Measurements from ENCODE around the gene RPL5. TPM values are rescaled to one million over a fixed set of nuclear protein-coding genes. Genes with fewer than 3 reads are reported as not detected.

RPL5 gene
- total RNA-seq, 1 donor: 920 TPM

- DNase-seq (ENCODE audit: low read depth): no peak
- no peak for TF ChIP-seq CTCF (IDR thresholded peaks at IDR 0.05; ENCODE audit: insufficient read depth, low read depth, low read length)
- H3K4me3 ChIP-seq (ENCODE audit: low read depth, low read length): no peak overlapping the region
Measured at GRCh38 chr1:92803140-92803887, 28.5 kb upstream of the RPL5 start.

GRCh38 chr1:92804721-92805201 lies 27.1 kb upstream of the RPL5 start:
- H3K4me3 ChIP-seq (ENCODE audit: low read depth, low read length): no peak overlapping the region
- peak; percentile 98 for DNase-seq (ENCODE audit: low read depth)
- TF ChIP-seq CTCF (IDR thresholded peaks at IDR 0.05; ENCODE audit: insufficient read depth, low read depth, low read length): no peak

- no peak for TF ChIP-seq CTCF (IDR thresholded peaks at IDR 0.05; ENCODE audit: insufficient read depth, low read depth, low read length)
- no peak for DNase-seq (ENCODE audit: low read depth)
- no peak overlapping the region for H3K4me3 ChIP-seq (ENCODE audit: low read depth, low read length)
Measured at GRCh38 chr1:92805216-92805615, 26.6 kb upstream of the RPL5 start.

GRCh38 chr1:92808381-92808780 lies 23.5 kb upstream of the RPL5 start:
- no peak for TF ChIP-seq CTCF (IDR thresholded peaks at IDR 0.05; ENCODE audit: insufficient read depth, low read depth, low read length)
- H3K4me3 ChIP-seq (ENCODE audit: low read depth, low read length): no peak overlapping the region
- DNase-seq (ENCODE audit: low read depth): no peak

- H3K4me3 ChIP-seq (ENCODE audit: low read depth, low read length): no peak overlapping the region
- no peak for TF ChIP-seq CTCF (IDR thresholded peaks at IDR 0.05; ENCODE audit: insufficient read depth, low read depth, low read length)
- no peak for DNase-seq (ENCODE audit: low read depth)
Measured at GRCh38 chr1:92816732-92817131, 15.1 kb upstream of the RPL5 start.

- no peak overlapping the region for H3K4me3 ChIP-seq (ENCODE audit: low read depth, low read length)
- DNase-seq (ENCODE audit: low read depth): no peak
- TF ChIP-seq CTCF (IDR thresholded peaks at IDR 0.05; ENCODE audit: insufficient read depth, low read depth, low read length): no peak
Measured at GRCh38 chr1:92817137-92817697, 14.6 kb upstream of the RPL5 start.

All from fibroblast of villous mesenchyme (primary cell).